Panc1 (cell line): ENCODE results near the gene GCKR. TPM values are rescaled to one million over a fixed set of nuclear protein-coding genes. Genes with fewer than 3 reads are reported as not detected.
"Not testable (repeated sequence)": the region's sequence is repeated elsewhere in the genome, so short reads cannot be mapped to it uniquely, and the experiment has no call there.

Experiments
- ATAC-seq: fragments of 200-7000 bp; cut with Tn5 transposase; 2 replicates; pipeline ENCODE4 v1.9.1; 2020; ENCODE audit warnings: mild to moderate bottlenecking, moderate library complexity
- BruUV-seq: library from RNA; stranded (reverse); fragments of 400-500 nt; replicated peaks from 2 replicates; lab custom pipeline; 2021; lab: Mats Ljungman, UMichigan
- CTCF ChIA-PET: fragments of 300-600 bp; sonication (Branson Sonifier 250); formaldehyde crosslinking; loops from one replicate; lab custom pipeline; 2022; ENCODE audit warnings: antibody characterized with exemption; lab: Charles Lee
- POLR2A ChIA-PET: fragments of 300-600 bp; sonication (Branson Sonifier 250); formaldehyde crosslinking; loops from one replicate; lab custom pipeline; 2022; ENCODE audit warnings: antibody characterized with exemption; lab: Charles Lee
- DNase-seq: peaks from one replicate; pipeline ENCODE4 v3.0.0-alpha.2; 2010; ENCODE audit warnings: low read depth, low spot score
- H3K27ac ChIP-seq: 2 replicates; pipeline ENCODE4 v1.5.1; 2011; ENCODE audit warnings: mild to moderate bottlenecking, low read length, inconsistent platforms
- H3K27me3 ChIP-seq: fragments of 200-500 bp; sonication (Bioruptor generic); 2 replicates; pipeline ENCODE4 v1.6.0; 2014; ENCODE audit warnings: low read length, inconsistent platforms; ENCODE audit not compliant: control insufficient read depth, insufficient read depth
- H3K36me3 ChIP-seq: fragments of 200-500 bp; sonication (Bioruptor generic); 2 replicates; pipeline ENCODE4 v1.5.1; 2014; ENCODE audit warnings: inconsistent platforms, mild to moderate bottlenecking, low read length, moderate library complexity; ENCODE audit not compliant: control insufficient read depth, insufficient read depth
- H3K4me1 ChIP-seq: 2 replicates; pipeline ENCODE4 v1.5.1; 2011; ENCODE audit warnings: inconsistent platforms, mild to moderate bottlenecking, low read length, moderate library complexity; ENCODE audit not compliant: control insufficient read depth, insufficient read depth
- H3K4me3 ChIP-seq, 2 experiments: 2 replicates each; pipeline ENCODE4 v1.5.1; 2011 to 2012; ENCODE audit warnings: low read depth in 2 of 2, low read length in 2 of 2, mild to moderate bottlenecking in 2 of 2, inconsistent platforms in 1 of 2, moderate library complexity in 1 of 2
- H3K9me3 ChIP-seq: fragments of 200-500 bp; sonication (Bioruptor generic); 2 replicates; pipeline ENCODE4 v1.5.1; 2014; ENCODE audit warnings: low read depth, mild to moderate bottlenecking, inconsistent platforms, low read length, moderate library complexity; ENCODE audit not compliant: control insufficient read depth, insufficient read depth
- POLR2AphosphoS5 ChIP-seq: IDR thresholded peaks from 2 replicates; pipeline ENCODE4 v1.6.1; 2012; ENCODE audit warnings: mild to moderate bottlenecking, low read depth, low read length, moderate library complexity
- SIN3A ChIP-seq: IDR thresholded peaks from 2 replicates; pipeline ENCODE4 v1.6.1; 2012; ENCODE audit warnings: low read depth, mild to moderate bottlenecking, low read length, moderate library complexity, borderline replicate concordance; ENCODE audit not compliant: insufficient read depth
- TCF7L2 ChIP-seq: IDR thresholded peaks from 2 replicates; pipeline ENCODE4 v1.6.1; 2011; ENCODE audit warnings: mild to moderate bottlenecking, low read depth, low read length, inconsistent platforms
- in situ Hi-C: cut with HindIII; loops from 2 replicates; pipeline ENCODE4 v1.10.0; 2016; ENCODE audit warnings: low sequenced_read_pairs, low pct_unique_long_range_greater_than_20kb
- intact Hi-C: fragments of 100-400 bp; cut with micrococcal nuclease; formaldehyde crosslinking; loops from one replicate; pipeline ENCODE4 v1.10.0; 2022; ENCODE audit not compliant: unreplicated experiment
- total RNA-seq: library from RNA; stranded (reverse); gene quantifications from one replicate; pipeline ENCODE4 v1.2.1, GENCODE V29; 2021; ENCODE audit not compliant: unreplicated experiment
- TF ChIP-seq, protein P1 (sequence below), 2 experiments: IDR thresholded peaks; 2 replicates each; pipeline ENCODE4 v1.6.1; 2011 to 2012; ENCODE audit warnings: low read depth in 2 of 2, control low read depth in 1 of 2, low read length in 1 of 2, mild to moderate bottlenecking in 1 of 2, moderate library complexity in 1 of 2; ENCODE audit not compliant: insufficient read depth in 1 of 2
- TF ChIP-seq, protein P2 (sequence below): fragments of 450-650 bp; IDR thresholded peaks from 2 replicates; pipeline ENCODE4 v1.5.1; 2017; ENCODE audit warnings: mild to moderate bottlenecking

Gene GCKR
- total RNA-seq, 1 experiment from 2014 or later: 0.33 TPM

DNA sequence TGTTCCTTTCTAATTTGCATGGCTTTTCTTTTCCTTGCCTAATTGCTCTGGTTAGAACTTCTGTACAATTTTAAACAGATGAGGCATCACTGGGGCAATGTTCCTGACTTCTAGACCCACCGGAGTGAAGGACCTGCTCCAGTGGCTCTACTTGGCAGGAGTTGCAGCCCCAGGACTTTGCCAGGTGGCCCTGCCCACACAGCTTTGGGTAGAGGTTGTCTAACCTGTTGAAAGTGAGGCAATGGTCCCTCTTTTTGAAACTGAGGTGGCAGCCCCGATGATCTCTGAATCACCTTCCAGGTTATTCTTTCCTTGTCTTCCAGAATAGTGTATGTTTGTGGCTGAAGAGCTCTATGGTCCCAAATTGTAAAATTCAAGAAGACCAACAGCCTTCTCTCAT, 56.3 kb downstream of the GCKR start:
- POLR2A ChIA-PET: interaction anchor here (0.5 kb wide), 1 partner anchor 117 kb away, joined by 6 read pairs; no protein-coding TSS in a partner anchor

DNA sequence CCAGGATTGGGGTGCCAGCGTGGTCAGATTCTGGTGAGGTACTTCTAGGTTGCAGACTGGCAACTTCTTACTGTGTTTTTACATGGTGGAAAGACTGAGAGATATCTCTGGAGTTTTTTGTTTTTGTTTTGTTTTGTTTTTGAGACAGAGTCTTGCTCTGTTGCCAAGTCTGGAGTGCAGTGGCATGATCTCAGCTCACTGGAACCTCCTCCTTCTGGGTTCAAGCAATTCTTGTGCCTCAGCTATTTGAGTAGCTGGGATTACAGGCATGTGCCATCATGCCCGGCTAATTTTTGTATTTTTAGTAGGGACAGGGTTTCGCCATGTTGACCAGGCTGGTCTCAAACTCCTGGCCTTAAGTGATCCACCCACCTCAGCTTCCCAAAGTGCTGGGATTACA, 57.8 kb downstream of the GCKR start:
- H3K27me3 ChIP-seq, ATAC-seq, H3K4me3 ChIP-seq, H3K27ac ChIP-seq, POLR2A ChIA-PET, H3K9me3 ChIP-seq, H3K4me1 ChIP-seq, DNase-seq, in situ Hi-C loops, BruUV-seq, intact Hi-C loops, CTCF ChIA-PET, H3K36me3 ChIP-seq: not testable (repeated sequence)

More for the DNA sequence above, 56.3 kb downstream of the GCKR start:
- ATAC-seq: no peak
- TF ChIP-seq, protein P1, sequence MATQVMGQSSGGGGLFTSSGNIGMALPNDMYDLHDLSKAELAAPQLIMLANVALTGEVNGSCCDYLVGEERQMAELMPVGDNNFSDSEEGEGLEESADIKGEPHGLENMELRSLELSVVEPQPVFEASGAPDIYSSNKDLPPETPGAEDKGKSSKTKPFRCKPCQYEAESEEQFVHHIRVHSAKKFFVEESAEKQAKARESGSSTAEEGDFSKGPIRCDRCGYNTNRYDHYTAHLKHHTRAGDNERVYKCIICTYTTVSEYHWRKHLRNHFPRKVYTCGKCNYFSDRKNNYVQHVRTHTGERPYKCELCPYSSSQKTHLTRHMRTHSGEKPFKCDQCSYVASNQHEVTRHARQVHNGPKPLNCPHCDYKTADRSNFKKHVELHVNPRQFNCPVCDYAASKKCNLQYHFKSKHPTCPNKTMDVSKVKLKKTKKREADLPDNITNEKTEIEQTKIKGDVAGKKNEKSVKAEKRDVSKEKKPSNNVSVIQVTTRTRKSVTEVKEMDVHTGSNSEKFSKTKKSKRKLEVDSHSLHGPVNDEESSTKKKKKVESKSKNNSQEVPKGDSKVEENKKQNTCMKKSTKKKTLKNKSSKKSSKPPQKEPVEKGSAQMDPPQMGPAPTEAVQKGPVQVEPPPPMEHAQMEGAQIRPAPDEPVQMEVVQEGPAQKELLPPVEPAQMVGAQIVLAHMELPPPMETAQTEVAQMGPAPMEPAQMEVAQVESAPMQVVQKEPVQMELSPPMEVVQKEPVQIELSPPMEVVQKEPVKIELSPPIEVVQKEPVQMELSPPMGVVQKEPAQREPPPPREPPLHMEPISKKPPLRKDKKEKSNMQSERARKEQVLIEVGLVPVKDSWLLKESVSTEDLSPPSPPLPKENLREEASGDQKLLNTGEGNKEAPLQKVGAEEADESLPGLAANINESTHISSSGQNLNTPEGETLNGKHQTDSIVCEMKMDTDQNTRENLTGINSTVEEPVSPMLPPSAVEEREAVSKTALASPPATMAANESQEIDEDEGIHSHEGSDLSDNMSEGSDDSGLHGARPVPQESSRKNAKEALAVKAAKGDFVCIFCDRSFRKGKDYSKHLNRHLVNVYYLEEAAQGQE (IDR thresholded peaks at IDR 0.05; ENCODE audit: insufficient read depth in 1 of 2, low read depth in 2 of 2, low read length in 1 of 2): no peak
- TF ChIP-seq SIN3A: no peak
- TF ChIP-seq, protein P2, sequence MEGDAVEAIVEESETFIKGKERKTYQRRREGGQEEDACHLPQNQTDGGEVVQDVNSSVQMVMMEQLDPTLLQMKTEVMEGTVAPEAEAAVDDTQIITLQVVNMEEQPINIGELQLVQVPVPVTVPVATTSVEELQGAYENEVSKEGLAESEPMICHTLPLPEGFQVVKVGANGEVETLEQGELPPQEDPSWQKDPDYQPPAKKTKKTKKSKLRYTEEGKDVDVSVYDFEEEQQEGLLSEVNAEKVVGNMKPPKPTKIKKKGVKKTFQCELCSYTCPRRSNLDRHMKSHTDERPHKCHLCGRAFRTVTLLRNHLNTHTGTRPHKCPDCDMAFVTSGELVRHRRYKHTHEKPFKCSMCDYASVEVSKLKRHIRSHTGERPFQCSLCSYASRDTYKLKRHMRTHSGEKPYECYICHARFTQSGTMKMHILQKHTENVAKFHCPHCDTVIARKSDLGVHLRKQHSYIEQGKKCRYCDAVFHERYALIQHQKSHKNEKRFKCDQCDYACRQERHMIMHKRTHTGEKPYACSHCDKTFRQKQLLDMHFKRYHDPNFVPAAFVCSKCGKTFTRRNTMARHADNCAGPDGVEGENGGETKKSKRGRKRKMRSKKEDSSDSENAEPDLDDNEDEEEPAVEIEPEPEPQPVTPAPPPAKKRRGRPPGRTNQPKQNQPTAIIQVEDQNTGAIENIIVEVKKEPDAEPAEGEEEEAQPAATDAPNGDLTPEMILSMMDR: no peak
- no peak for TF ChIP-seq TCF7L2
- no peak for TF ChIP-seq POLR2AphosphoS5
- H3K27me3 ChIP-seq: peaks cover 5% of the 10 kb centered on the region; the same call in 1 of the 2 replicates
- intact Hi-C loops (no loop called here), in situ Hi-C loops (no loop called here)
- no peaks in the 10 kb centered on the region for H3K4me1 ChIP-seq
- H3K4me3 ChIP-seq: no peak overlapping the region
- no peak overlapping the region for H3K27ac ChIP-seq
- CTCF ChIA-PET: interaction anchor here (0.6 kb wide), 1 partner anchor 11 kb away, joined by 3 read pairs; no protein-coding TSS in a partner anchor
- no peak for DNase-seq
- H3K9me3 ChIP-seq: no peaks in the 10 kb centered on the region
- BruUV-seq: no TSS peak
- H3K36me3 ChIP-seq: no peaks in the 10 kb centered on the region

DNA sequence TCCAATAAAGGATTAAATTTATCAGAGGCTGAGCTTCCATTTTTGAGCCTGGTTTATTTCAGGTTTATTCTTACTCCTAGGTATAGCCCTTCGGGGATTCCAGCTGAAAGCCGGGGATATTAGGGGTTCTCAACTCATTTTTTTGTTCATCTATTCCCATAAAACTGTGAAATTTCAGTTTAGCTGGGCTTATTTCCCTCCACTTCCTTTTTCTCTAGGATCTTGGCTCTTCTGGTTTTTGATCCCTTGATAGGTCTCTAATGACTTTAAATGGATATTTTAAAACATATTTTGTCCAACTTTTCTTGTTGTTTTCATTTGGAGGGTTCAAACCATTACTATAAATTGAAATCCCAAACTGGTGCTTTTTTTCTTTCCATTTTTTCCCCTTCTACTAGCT, 62.6 kb downstream of the GCKR start:
- in situ Hi-C loops: no loop called here
- ChIA-PET CTCF (no interaction called here), POLR2A (no interaction called here)
- BruUV-seq: no TSS peak
- Histone ChIP-seq H3K4me3 (no peak overlapping the region), H3K9me3 (no peaks in the 10 kb centered on the region), H3K27ac (no peak overlapping the region), H3K27me3 (no peaks in the 10 kb centered on the region; the same call in 1 of the 2 replicates), H3K36me3 (no peaks in the 10 kb centered on the region), H3K4me1 (no peaks in the 10 kb centered on the region)
- TF ChIP-seq SIN3A (no peak), POLR2AphosphoS5 (no peak)
- TF ChIP-seq, protein P1 (IDR thresholded peaks at IDR 0.05; ENCODE audit: insufficient read depth in 1 of 2, low read depth in 2 of 2, low read length in 1 of 2): no peak
- TF ChIP-seq, protein P2: no peak
- DNase-seq: no peak
- intact Hi-C loops: no loop called here
- ATAC-seq: no peak
